ENCODE data around the gene KCNK2. TPM values are rescaled to one million over a fixed set of nuclear protein-coding genes. Genes with fewer than 3 reads are reported as not detected.

The KCNK2 gene
- total and polyA plus RNA-seq, 2 of the 4 experiments (the other 2 are of a cell fraction), result 45.9 to 86.9 TPM

DNA sequence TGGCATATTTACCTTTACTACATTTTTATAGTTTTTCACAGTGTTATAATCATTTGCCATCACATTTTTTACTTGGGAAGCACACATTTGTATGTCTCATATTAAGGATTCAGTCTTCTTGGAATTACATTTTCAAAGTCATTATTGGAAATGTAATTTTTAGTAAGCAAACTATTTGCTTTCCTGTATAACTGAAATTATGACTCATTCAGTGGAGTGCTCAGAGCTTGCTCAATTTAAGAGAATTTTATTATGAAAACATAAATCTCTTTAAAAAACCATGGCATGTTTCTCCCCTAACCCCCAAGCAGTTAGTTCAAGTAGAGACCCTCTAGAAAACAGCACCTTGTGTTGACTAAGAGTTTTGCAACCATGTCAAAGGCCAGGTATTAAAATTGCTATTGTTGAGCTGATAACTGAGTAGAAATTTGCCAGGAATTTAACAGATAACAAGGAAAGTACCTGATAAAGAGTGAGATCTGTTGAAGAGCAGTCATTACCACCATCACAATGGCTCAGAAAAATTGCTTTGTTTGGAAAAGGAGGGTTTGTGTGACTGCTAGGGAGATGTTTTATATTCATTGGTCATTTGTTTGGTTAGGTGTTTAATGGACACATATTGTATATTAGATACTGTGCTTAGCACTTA is 105.9 kb downstream of the KCNK2 start:
- H2BK5ac ChIP-seq (ENCODE audit: low read depth, low read length, poor library complexity, severe bottlenecking), result no peak overlapping the region
- no peak overlapping the region for H3K4me2 ChIP-seq (ENCODE audit: low read depth, low read length)
- H3K4me1 ChIP-seq (ENCODE audit: control insufficient read depth, insufficient read depth, low read length), result peaks cover 5% of the 10 kb centered on the region
- no peak overlapping the region for H3K18ac ChIP-seq (ENCODE audit: low read depth, low read length)
- in situ Hi-C loops (cut with MboI; ENCODE audit: low sequenced_read_pairs), result no loop called here
- no peak overlapping the region for H2AK9ac ChIP-seq (replicated peaks; ENCODE audit: low read depth, low read length, poor library complexity)
- no peak overlapping the region for H4K91ac ChIP-seq (ENCODE audit: insufficient read depth, low read depth, low read length)
- H3K9ac ChIP-seq (ENCODE audit: low read depth, low read length), result no peak overlapping the region
- DNase-seq, result peak; percentile 30
- H3K79me1 ChIP-seq (ENCODE audit: low read depth in 1 of 2, low read length in 2 of 2), result no peaks in the 10 kb centered on the region
- H2AK5ac ChIP-seq (ENCODE audit: low read depth, low read length), result no peak overlapping the region
- ATAC-seq (ENCODE audit: low read depth), result peak; percentile 33; the same call in 1 of the 2 replicates
- dilution Hi-C loops (cut with HindIII; ENCODE audit: low sequenced_read_pairs, unreplicated experiment), result no loop called here
- H3K4ac ChIP-seq (ENCODE audit: low read depth, low read length), result no peak overlapping the region
- no peak overlapping the region for H3K4me3 ChIP-seq (ENCODE audit: insufficient read depth, low read depth, low read length)
- no peaks in the 10 kb centered on the region for H3K36me3 ChIP-seq (ENCODE audit: control insufficient read depth, insufficient read depth, low read length)
- no peak overlapping the region; the same call in 2 of the 3 replicates for H2BK15ac ChIP-seq (ENCODE audit: low read depth, low read length)
- H4K5ac ChIP-seq (ENCODE audit: low read depth, low read length), result no peak overlapping the region
- CTCF ChIA-PET, result no interaction called here
- POLR2A ChIA-PET (ENCODE audit: unreplicated experiment), result no interaction called here
- H4K20me1 ChIP-seq (ENCODE audit: insufficient read depth, low read length), result no peaks in the 10 kb centered on the region
- H3K27ac ChIP-seq (ENCODE audit: insufficient read depth, low read length), result no peak overlapping the region
- TF ChIP-seq MAFK (IDR thresholded peaks at IDR 0.05; ENCODE audit: low read depth, low read length) (no peak), FOS (IDR thresholded peaks at IDR 0.05; ENCODE audit: low read depth, low read length) (peak; percentile 34; the same call in 1 of the 2 replicates), RCOR1 (IDR thresholded peaks at IDR 0.05; ENCODE audit: insufficient replicate concordance, low read length) (no peak), POLR2A (IDR thresholded peaks at IDR 0.05; ENCODE audit: low read depth, low read length) (no peak), BHLHE40 (IDR thresholded peaks at IDR 0.05; ENCODE audit: low read depth, low read length) (no peak), SMC3 (IDR thresholded peaks at IDR 0.05; ENCODE audit: low read depth, low read length) (no peak), CEBPB (IDR thresholded peaks at IDR 0.05; ENCODE audit: low read depth, low read length) (peak; percentile 52; the same call in 1 of the 2 replicates), RAD21 (IDR thresholded peaks at IDR 0.05; ENCODE audit: low read length) (no peak), RFX5 (IDR thresholded peaks at IDR 0.05; ENCODE audit: low read depth, low read length) (no peak)
- TF ChIP-seq, protein P1, sequence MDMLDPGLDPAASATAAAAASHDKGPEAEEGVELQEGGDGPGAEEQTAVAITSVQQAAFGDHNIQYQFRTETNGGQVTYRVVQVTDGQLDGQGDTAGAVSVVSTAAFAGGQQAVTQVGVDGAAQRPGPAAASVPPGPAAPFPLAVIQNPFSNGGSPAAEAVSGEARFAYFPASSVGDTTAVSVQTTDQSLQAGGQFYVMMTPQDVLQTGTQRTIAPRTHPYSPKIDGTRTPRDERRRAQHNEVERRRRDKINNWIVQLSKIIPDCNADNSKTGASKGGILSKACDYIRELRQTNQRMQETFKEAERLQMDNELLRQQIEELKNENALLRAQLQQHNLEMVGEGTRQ (IDR thresholded peaks at IDR 0.05; ENCODE audit: low read depth, low read length), result no peak
- TF ChIP-seq, protein P2, sequence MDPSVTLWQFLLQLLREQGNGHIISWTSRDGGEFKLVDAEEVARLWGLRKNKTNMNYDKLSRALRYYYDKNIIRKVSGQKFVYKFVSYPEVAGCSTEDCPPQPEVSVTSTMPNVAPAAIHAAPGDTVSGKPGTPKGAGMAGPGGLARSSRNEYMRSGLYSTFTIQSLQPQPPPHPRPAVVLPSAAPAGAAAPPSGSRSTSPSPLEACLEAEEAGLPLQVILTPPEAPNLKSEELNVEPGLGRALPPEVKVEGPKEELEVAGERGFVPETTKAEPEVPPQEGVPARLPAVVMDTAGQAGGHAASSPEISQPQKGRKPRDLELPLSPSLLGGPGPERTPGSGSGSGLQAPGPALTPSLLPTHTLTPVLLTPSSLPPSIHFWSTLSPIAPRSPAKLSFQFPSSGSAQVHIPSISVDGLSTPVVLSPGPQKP (IDR thresholded peaks at IDR 0.05; ENCODE audit: borderline replicate concordance, low read depth, low read length), result no peak
- intact Hi-C loops (cut with micrococcal nuclease), result no loop called here
- H3K14ac ChIP-seq (replicated peaks; ENCODE audit: low read depth, low read length), result no peak overlapping the region
- H2BK120ac ChIP-seq (ENCODE audit: low read depth, low read length), result no peak overlapping the region
- no peaks in the 10 kb centered on the region for H3K9me3 ChIP-seq (ENCODE audit: control insufficient read depth, insufficient read depth, low read length)
- H3K27me3 ChIP-seq (ENCODE audit: control insufficient read depth, insufficient read depth, low read length), result peaks cover 3% of the 10 kb centered on the region; the same call in 1 of the 2 replicates
- no peak overlapping the region for H4K8ac ChIP-seq (ENCODE audit: low read depth in 2 of 2, low read length in 2 of 2)
- H2BK20ac ChIP-seq (ENCODE audit: low read depth, low read length), result no peak overlapping the region
- H3K9me1 ChIP-seq (ENCODE audit: insufficient read depth, low read length), result no peaks in the 10 kb centered on the region
- no peak overlapping the region for H2AFZ ChIP-seq (replicated peaks; ENCODE audit: low read length, poor library complexity)
- BruUV-seq (replicated peaks), result no TSS peak
- no peak overlapping the region for H3K56ac ChIP-seq (ENCODE audit: extremely low read depth, insufficient read depth, low read length)
- H3K23ac ChIP-seq (ENCODE audit: low read depth, low read length), result no peak overlapping the region
